ENCODE results near the gene CCND1. TPM values are rescaled to one million over a fixed set of nuclear protein-coding genes. Genes with fewer than 3 reads are reported as not detected.

The CCND1 gene
- total and polyA plus RNA-seq, 11 donors: 27.9 to 312 (median 144) TPM

GRCh38 chr11:69667619-69668604 lies 27.0 kb downstream of the CCND1 start:
- 89 to 91% (median 91%) methylated on average over 26 of the region's 26 CpGs for WGBS, 4 donors
- Histone ChIP-seq H3K9me3 (no peaks in the 10 kb centered on the region), H3K4me1 (peaks cover 0 to 16% (median 8%) of the 10 kb centered on the region in 12 donors), H3K4me3 (no peak overlapping the region), H3K27ac (no peak overlapping the region), H3K36me3 (peaks cover 0 to 92% (median 75%) of the 10 kb centered on the region in 9 donors), H3K27me3 (no peaks in the 10 kb centered on the region)
- no peak for TF ChIP-seq POLR2A (IDR thresholded peaks at IDR 0.05)
- intact Hi-C loops (cut with DNase I): loop anchor here in 2 of 10 donors (5.0 kb wide), 1 partner anchor 566 kb away; no protein-coding TSS in a partner anchor
- no peak for DNase-seq
- ATAC-seq: no peak

- Histone ChIP-seq H3K27me3 (no peaks in the 10 kb centered on the region), H3K36me3 (peaks cover 0 to 85% (median 67%) of the 10 kb centered on the region in 9 donors), H3K4me1 (peaks cover 0 to 32% (median 21%) of the 10 kb centered on the region in 12 donors), H3K9me3 (no peaks in the 10 kb centered on the region), H3K4me3 (no peak overlapping the region), H3K27ac (no peak overlapping the region)
- ATAC-seq: no peak
- DNase-seq: no peak
- TF ChIP-seq POLR2A (IDR thresholded peaks at IDR 0.05): no peak
- TF ChIP-seq, protein P1, sequence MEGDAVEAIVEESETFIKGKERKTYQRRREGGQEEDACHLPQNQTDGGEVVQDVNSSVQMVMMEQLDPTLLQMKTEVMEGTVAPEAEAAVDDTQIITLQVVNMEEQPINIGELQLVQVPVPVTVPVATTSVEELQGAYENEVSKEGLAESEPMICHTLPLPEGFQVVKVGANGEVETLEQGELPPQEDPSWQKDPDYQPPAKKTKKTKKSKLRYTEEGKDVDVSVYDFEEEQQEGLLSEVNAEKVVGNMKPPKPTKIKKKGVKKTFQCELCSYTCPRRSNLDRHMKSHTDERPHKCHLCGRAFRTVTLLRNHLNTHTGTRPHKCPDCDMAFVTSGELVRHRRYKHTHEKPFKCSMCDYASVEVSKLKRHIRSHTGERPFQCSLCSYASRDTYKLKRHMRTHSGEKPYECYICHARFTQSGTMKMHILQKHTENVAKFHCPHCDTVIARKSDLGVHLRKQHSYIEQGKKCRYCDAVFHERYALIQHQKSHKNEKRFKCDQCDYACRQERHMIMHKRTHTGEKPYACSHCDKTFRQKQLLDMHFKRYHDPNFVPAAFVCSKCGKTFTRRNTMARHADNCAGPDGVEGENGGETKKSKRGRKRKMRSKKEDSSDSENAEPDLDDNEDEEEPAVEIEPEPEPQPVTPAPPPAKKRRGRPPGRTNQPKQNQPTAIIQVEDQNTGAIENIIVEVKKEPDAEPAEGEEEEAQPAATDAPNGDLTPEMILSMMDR (IDR thresholded peaks at IDR 0.05): no peak
- 87 to 93% (median 92%) methylated on average over 19 of the region's 19 CpGs for WGBS, 4 donors
- intact Hi-C loops (cut with DNase I): loop anchor here in 2 of 10 donors (5.0 kb wide), 1 partner anchor 567 kb away; no protein-coding TSS in a partner anchor
These were observed 28.5 kb downstream of the CCND1 start for GRCh38 chr11:69669486-69669885.

- peak; percentile 53 to 78 (median 70) for ATAC-seq
- Histone ChIP-seq H3K27me3 (no peaks in the 10 kb centered on the region), H3K36me3 (peaks cover 0 to 77% (median 59%) of the 10 kb centered on the region in 9 donors), H3K4me3 (no peak overlapping the region), H3K9me3 (no peaks in the 10 kb centered on the region), H3K27ac (peak overlapping the region in 4 of 12 donors; percentile 2 to 42 (median 22)), H3K4me1 (peaks cover 0 to 32% (median 23%) of the 10 kb centered on the region in 12 donors)
- intact Hi-C loops (cut with DNase I): loop anchor here in 5 of 10 donors (1.0 to 2.0 kb wide), 3 partner anchors 26 to 570 kb away; no protein-coding TSS in a partner anchor
- no peak for TF ChIP-seq POLR2A (IDR thresholded peaks at IDR 0.05)
- TF ChIP-seq, protein P1 (IDR thresholded peaks at IDR 0.05): peak; percentile 91 to 99 (median 96)
- WGBS, 4 donors: 26 to 33% (median 30%) methylated on average over 17 to 18 of the region's 18 CpGs
- DNase-seq: peak; percentile 84 to 89 (median 88)
These were observed 29.3 kb downstream of the CCND1 start for GRCh38 chr11:69670158-69670845.

DNA sequence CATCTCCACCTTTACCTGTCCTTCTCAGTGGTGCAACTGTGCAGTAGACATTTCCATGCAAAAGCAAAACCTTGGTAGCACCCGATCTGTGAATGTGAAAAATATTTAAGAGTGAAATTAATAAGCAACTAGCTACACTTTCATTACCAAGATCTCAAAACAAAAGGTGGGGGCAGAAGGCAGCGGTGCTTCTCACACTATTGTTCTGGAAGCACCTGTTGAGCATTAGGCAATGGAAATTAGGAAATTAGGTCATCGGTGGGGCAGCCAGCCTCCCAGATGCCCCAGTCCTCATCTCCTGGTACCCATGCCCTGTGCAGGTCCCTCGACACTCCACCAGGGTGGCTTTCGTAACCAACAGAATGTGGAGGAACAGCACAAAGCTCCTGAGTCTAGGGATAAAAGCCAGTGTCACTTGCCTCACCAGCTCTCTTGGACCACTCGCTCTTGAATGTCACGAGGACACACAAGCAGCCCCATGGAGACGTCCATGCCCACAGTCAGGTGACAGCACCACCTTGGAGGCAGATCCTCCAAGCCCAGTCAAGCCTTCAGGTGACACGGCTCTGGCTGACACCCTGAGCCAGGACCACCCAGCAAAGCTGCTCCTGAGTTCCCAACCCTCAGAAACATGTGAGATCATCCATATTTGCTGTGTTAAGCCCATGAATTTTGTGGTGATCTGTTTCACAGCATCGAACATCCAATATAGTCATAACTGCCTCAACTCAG lies 30.9 kb downstream of the CCND1 start:
- DNase-seq (no peak), ATAC-seq (no peak)
- H3K4me3 ChIP-seq: no peak overlapping the region
- H3K9me3 ChIP-seq: no peaks in the 10 kb centered on the region
- H3K27ac ChIP-seq: no peak overlapping the region
- peaks cover 0 to 61% (median 44%) of the 10 kb centered on the region in 9 donors for H3K36me3 ChIP-seq
- peaks cover 0 to 37% (median 25%) of the 10 kb centered on the region in 12 donors for H3K4me1 ChIP-seq
- 75 to 86% (median 83%) methylated on average over 10 of the region's 10 CpGs for WGBS, 4 donors
- H3K27me3 ChIP-seq: no peaks in the 10 kb centered on the region
- TF ChIP-seq, protein P1 (IDR thresholded peaks at IDR 0.05): no peak
- TF ChIP-seq POLR2A (IDR thresholded peaks at IDR 0.05): no peak
- intact Hi-C loops (cut with DNase I): loop anchor here in 4 of 10 donors (2.0 kb wide), 2 partner anchors 27 to 571 kb away; no protein-coding TSS in a partner anchor

All from heart left ventricle (tissue), 16 donors.